Stimulated activated CD4-positive, alpha-beta T cell treated with anti-CD3 and anti-CD28 coated beads, TNF-alpha, amount 100 ng/mL, for 24 hours (primary cell): ENCODE measurements around the gene TTLL5.

Experiments
- DNase-seq, 3 experiments: peaks; one replicate each; pipeline ENCODE4 v3.0.0-alpha.2; 2020; ENCODE audit warnings: low read depth in 3 of 3

Gene TTLL5

GRCh38 chr14:75969126-75969525 lies 308.1 kb downstream of the TTLL5 start:
- no peak for DNase-seq

GRCh38 chr14:75969891-75970290 lies 308.8 kb downstream of the TTLL5 start:
- DNase-seq: no peak

- DNase-seq: no peak
Observed at GRCh38 chr14:75970989-75971388, 309.9 kb downstream of the TTLL5 start.

DNA sequence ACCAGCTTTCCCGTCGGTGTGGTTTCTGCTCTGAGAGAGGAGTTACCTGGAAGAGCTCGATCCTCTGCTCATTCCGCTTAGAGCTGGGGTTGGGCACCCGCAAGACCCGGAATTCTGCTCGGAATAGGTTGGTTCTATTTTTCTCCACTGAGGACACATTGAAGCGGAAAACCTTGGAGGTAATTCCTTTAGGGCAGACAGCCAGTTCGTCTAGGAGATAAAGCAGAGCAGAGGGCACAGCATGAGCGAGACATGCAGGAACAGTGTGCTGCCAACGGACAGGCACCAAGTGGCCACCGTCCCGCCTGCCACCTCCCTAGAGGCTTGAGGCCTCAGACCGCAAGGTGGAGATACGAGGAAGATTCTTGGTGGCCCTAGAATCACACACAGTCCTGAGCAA lies 310.5 kb downstream of the TTLL5 start:
- no peak for DNase-seq

GRCh38 chr14:75972801-75973421 lies 311.9 kb downstream of the TTLL5 start:
- no peak for DNase-seq

GRCh38 chr14:75976826-75977581 lies 316.0 kb downstream of the TTLL5 start:
- DNase-seq: no peak

DNA sequence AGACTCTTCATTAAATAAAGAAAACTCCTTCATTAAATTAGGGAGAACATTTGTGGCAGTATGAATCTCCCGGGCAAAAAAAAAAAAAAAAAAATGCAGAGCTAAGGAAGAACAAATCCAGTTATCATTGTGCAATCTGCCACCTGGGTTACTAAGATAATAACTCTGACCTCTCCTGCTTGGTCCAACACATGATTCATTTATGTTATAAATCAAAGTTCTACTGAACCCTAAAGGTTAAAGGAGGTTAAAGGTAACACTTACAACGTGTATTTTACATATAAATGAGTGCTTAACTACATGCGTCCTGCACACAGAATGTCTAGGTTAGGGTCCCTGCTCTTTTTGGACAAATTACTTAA lies 316.5 kb downstream of the TTLL5 start:
- no peak for DNase-seq

DNA sequence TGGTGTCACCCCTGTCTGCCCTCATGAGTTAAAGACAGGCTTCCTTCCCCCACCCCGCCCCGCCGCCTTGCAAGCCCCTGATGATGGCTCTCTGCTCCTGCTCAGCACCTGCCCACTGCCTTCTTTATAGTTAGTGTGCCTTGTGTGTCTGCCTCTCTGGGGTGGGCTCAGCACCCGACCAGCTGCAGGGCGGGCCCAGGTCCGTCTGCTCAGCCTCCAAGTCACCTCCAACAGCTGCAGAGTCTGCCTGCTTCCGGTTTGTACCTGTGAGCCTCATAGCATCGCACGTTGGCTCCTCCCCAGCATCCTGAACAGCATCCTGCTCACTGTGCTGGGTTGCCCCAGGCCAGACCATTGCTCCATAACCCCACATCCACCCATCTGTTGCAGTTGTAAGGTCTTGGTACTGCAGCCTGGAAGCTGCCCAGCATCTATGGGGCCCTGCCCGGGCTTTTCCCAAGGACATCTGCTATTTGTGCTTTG lies 317.2 kb downstream of the TTLL5 start:
- no peak for DNase-seq

- DNase-seq: no peak
Observed at GRCh38 chr14:75979071-75979571, 318.1 kb downstream of the TTLL5 start.

DNA sequence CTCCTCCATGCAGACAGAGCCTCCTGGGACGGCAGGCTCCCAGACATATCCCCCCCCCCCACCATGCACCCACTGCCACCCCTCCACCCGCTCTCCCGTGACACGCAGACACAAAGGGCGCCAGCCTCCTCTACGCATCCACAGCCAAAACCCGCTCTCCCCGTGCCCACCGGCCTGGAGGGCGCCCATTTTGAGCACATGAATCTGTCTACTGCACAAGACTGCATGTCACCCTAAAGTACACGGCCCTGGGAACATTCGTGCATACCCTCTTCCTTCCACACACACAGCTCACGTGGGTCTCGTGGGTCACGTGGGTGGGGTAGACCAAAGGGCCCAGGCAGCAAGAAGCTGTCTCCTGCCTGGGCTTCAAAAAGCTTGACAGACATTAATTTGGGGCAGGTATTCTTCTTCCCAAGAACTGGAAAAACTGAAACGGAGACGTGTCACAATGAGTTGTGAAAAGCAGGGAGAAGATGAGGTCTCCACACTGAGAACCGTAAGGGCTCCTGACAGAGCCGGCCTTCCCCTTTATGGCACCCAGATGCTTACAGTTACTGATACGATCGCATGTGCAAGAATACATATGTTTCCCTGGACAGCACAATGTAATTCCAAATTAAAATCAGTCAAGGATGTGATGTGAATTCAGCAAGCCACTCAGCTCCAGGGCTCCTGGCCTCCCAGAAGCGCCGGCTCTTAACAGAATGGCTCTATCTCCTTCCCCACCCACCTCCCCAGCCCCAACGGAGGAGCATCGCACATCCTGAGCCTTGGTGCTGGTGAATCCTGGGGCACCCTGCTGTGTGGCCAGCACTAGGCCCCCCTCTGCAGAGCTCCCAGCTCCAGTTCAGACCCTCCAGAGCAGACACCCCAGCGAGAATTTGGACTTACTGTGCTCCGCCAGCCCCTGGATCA lies 318.9 kb downstream of the TTLL5 start:
- DNase-seq: no peak

- no peak for DNase-seq
Observed at GRCh38 chr14:75980856-75981255, 319.8 kb downstream of the TTLL5 start.

GRCh38 chr14:75981426-75982265 lies 320.6 kb downstream of the TTLL5 start, which contains the start of gene TGFB3:
TSS of gene TGFB3 (minus strand) at chr14:75981995. CDS start at chr14:75980893, 1,102 bp downstream.
- peak; percentile 6 to 44 (median 22) for DNase-seq

GRCh38 chr14:75982266-75983018 lies 321.4 kb downstream of the TTLL5 start:
- DNase-seq: peak; percentile 56 to 70 (median 58)

GRCh38 chr14:75983019-75983358 lies 321.9 kb downstream of the TTLL5 start:
- no peak for DNase-seq

DNA sequence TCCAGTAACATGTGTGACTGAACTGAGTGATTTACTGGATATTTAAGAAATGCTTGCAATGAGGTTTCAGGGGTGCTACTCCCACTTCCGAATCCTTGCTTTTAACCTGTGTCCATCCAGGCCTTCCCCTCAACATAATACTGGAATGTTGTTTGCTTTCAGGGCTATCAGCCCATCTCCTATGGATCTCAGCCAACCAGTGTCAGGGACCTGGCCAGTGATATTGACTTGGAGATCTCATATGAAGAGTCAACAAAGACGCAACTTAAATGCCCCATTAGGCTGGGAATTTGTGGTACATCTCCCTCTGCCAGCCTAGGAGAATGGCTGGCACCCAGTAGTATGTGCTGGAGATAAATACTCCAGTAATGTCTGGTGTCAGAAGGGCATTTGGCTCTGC lies 323.6 kb downstream of the TTLL5 start:
- DNase-seq: no peak

DNA sequence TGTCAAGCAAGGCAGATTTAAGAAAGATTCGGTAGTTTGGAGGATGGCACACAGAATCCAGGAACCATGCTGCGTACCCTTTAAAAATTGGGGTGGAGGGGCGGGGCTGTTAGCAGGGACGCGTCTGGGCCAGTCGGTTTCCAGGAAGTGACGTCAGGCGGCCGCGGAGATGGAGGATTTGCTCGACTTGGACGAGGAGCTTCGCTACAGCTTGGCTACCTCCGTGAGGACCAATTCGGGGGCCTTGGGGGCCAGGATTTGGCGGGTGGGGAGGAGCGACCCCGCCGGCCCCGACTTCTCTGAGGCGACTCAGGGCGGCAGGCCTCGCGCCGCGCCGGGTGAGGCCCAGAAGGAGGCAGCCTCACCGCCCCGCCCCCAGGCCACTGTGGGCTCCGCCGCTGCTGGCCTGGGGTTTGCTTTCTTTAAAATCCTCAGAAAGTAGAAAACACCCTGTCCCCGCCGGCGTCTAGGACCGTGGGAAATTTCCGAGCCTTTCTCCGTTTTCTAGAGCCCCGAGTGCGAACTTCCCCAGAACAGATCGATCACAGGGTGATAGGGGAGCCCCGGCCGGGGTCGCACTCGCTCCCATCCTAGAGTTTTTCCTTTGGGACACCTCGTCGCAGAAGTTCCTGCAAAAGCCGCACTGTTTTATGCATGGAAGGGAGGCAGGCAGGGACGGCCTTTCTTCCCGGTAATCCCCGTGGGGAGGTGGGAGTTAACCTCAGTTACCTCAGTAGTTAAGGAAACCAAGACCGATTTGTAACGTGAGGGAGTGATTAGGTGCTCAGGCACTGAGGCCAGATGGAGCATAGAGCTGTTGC lies 324.8 kb downstream of the TTLL5 start, which contains the start of gene IFT43:
Gene IFT43, plus strand, starts transcription at position 146 of the 821 bp plus-strand sequence. Its CDS starts 24 bp downstream, at position 170.
- DNase-seq: peak; percentile 87 to 91 (median 90)

DNA sequence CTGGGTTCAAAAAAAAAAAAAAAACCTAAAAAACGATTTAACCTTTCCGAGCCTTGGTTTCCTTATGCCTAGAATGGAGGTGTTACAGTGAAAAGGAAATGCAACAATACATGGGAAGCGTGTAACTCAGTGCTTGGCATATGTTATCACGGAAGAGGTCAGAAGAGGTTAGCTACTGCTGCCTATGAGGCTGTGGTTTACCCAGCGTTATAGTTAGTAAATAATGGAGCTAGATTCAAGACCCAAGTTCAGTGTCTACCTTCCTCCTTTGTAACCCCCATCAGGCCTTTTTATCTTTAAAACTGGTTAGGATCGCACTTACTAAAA lies 325.4 kb downstream of the TTLL5 start:
- DNase-seq: no peak

DNA sequence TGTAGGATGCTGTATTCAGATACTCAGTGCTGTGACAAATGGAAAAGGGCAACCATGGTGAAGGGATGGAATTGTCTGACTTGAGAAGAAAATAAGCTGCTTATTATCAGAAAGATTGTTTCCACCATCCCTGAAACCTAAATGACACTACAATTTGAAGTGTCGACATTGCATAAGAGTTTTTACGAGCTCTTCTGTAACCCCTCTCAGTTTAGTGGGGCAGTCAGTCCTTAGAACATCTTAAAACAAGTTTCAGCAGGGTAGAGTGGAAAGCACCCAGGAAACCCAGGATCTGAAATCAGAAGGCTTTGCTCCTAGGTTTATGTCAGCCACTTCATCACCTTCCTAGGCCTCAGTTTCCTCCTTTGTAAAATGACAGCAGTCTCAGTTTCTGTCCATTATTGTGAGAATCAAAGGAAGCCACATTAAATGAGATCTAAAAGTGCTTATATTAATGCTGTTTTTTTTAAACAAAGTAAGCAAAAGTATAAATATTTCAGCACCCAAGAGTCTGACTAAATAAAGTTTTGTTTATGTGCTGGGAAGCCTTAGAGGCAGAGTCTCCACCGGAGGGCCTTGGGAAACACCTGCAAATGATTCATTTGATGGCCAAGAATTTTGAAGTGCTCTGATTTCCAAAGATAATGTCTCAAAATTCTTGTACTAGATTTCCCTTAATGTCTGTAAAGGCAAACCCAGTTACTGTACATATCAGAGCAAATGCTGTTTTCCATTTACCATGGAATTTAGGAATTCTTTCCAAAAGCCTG lies 326.3 kb downstream of the TTLL5 start:
- DNase-seq: no peak

- DNase-seq: no peak
Observed at GRCh38 chr14:75989134-75989533, 328.1 kb downstream of the TTLL5 start.
